Measurements from ENCODE around the gene C5orf15. TPM values are rescaled to one million over a fixed set of nuclear protein-coding genes. Genes with fewer than 3 reads are reported as not detected.

The C5orf15 gene
- polyA plus RNA-seq, 1 donor from 2014 or later, result 72.3 TPM

- no peak overlapping the region for H3K4me2 ChIP-seq (ENCODE audit: low read length)
- no peaks in the 10 kb centered on the region for H3K9me3 ChIP-seq (ENCODE audit: low read length)
- no peaks in the 10 kb centered on the region for H3K79me2 ChIP-seq (replicated peaks; ENCODE audit: insufficient read depth, low read length)
- no peak overlapping the region for H2AFZ ChIP-seq (ENCODE audit: low read depth, low read length)
- no peak overlapping the region for H3K9ac ChIP-seq (ENCODE audit: low read length)
- no peaks in the 10 kb centered on the region for H3K9me2 ChIP-seq (ENCODE audit: insufficient read depth, low read length)
- no peaks in the 10 kb centered on the region for H3K36me3 ChIP-seq (ENCODE audit: insufficient read depth, low read length)
- no peaks in the 10 kb centered on the region for H4K20me1 ChIP-seq (ENCODE audit: insufficient read depth)
- no peaks in the 10 kb centered on the region for H3K27me3 ChIP-seq (ENCODE audit: insufficient read depth, low read depth, low read length)
- TF ChIP-seq REST (IDR thresholded peaks at IDR 0.05; ENCODE audit: borderline replicate concordance) (no peak), MXI1 (conservative IDR thresholded peaks at IDR 0.05; ENCODE audit: poor library complexity, severe bottlenecking) (no peak), CTCF (IDR thresholded peaks at IDR 0.05; ENCODE audit: poor library complexity, severe bottlenecking) (no peak), RAD21 (conservative IDR thresholded peaks at IDR 0.05) (no peak), POLR2AphosphoS5 (IDR thresholded peaks at IDR 0.05) (no peak), EP300 (conservative IDR thresholded peaks at IDR 0.05; ENCODE audit: poor library complexity, severe bottlenecking) (no peak), EZH2 (IDR thresholded peaks at IDR 0.05; ENCODE audit: borderline replicate concordance, insufficient read depth, low read length, poor library complexity, severe bottlenecking) (no peak), TAF1 (IDR thresholded peaks at IDR 0.05; ENCODE audit: low read depth) (no peak)
- no peaks in the 10 kb centered on the region for H3F3A ChIP-seq (ENCODE audit: insufficient read depth, low read length, poor library complexity, severe bottlenecking)
- no peak overlapping the region for H3K27ac ChIP-seq (ENCODE audit: low read length)
- no peak overlapping the region for H3K4me3 ChIP-seq (ENCODE audit: low read length)
Observed at GRCh38 chr5:133978943-133979342, 10.5 kb upstream of the C5orf15 start.

- Histone ChIP-seq H4K20me1 (ENCODE audit: insufficient read depth) (no peaks in the 10 kb centered on the region), H3K4me2 (ENCODE audit: low read length) (no peak overlapping the region), H3K79me2 (replicated peaks; ENCODE audit: insufficient read depth, low read length) (no peaks in the 10 kb centered on the region), H3K9me3 (ENCODE audit: low read length) (no peaks in the 10 kb centered on the region), H3K27ac (ENCODE audit: low read length) (no peak overlapping the region), H3K9ac (ENCODE audit: low read length) (no peak overlapping the region), H3K27me3 (ENCODE audit: insufficient read depth, low read depth, low read length) (no peaks in the 10 kb centered on the region), H3K36me3 (ENCODE audit: insufficient read depth, low read length) (peaks cover 5% of the 10 kb centered on the region), H2AFZ (ENCODE audit: low read depth, low read length) (no peak overlapping the region), H3K9me2 (ENCODE audit: insufficient read depth, low read length) (no peaks in the 10 kb centered on the region), H3K4me3 (ENCODE audit: low read length) (no peak overlapping the region), H3F3A (ENCODE audit: insufficient read depth, low read length, poor library complexity, severe bottlenecking) (no peaks in the 10 kb centered on the region)
- TF ChIP-seq REST (IDR thresholded peaks at IDR 0.05; ENCODE audit: borderline replicate concordance) (no peak), EZH2 (IDR thresholded peaks at IDR 0.05; ENCODE audit: borderline replicate concordance, insufficient read depth, low read length, poor library complexity, severe bottlenecking) (no peak), EP300 (conservative IDR thresholded peaks at IDR 0.05; ENCODE audit: poor library complexity, severe bottlenecking) (no peak), RAD21 (conservative IDR thresholded peaks at IDR 0.05) (no peak), TAF1 (IDR thresholded peaks at IDR 0.05; ENCODE audit: low read depth) (no peak), SMC3 (conservative IDR thresholded peaks at IDR 0.05; ENCODE audit: poor library complexity) (no peak), CTCF (IDR thresholded peaks at IDR 0.05; ENCODE audit: poor library complexity, severe bottlenecking) (no peak), MXI1 (conservative IDR thresholded peaks at IDR 0.05; ENCODE audit: poor library complexity, severe bottlenecking) (no peak), POLR2AphosphoS5 (IDR thresholded peaks at IDR 0.05) (no peak)
Observed at GRCh38 chr5:133977858-133978257, 9.4 kb upstream of the C5orf15 start.
